CD14-positive monocyte (primary cell): Measurements from ENCODE around the gene TAF1L. TPM values are rescaled to one million over a fixed set of nuclear protein-coding genes. Genes with fewer than 3 reads are reported as not detected.
"Not testable (repeated sequence)": the region's sequence is repeated elsewhere in the genome, so short reads cannot be mapped to it uniquely, and the experiment has no call there.

ENCODE experiments used
- DNase-seq, 3 donors: peaks; one replicate each; pipeline ENCODE4 v3.0.0-alpha.2; 2011 to 2022
- H2AFZ ChIP-seq: 2 replicates; pipeline ENCODE4 v1.6.0; 2012; ENCODE audit warnings: mild to moderate bottlenecking, low read depth, low read length, inconsistent platforms; ENCODE audit not compliant: insufficient read depth, poor library complexity, severe bottlenecking
- H3K27ac ChIP-seq, 2 donors: 1 replicate in 1 of 2; 2 replicates in 1 of 2; pipeline ENCODE4 v1.5.1; 2012 to 2013; ENCODE audit warnings: low read length in 2 of 2, control low read depth in 1 of 2, inconsistent platforms in 1 of 2, low read depth in 1 of 2, mild to moderate bottlenecking in 1 of 2
- H3K27me3 ChIP-seq, 2 donors: one replicate each; pipeline versions ENCODE4 v1.6.0 to v1.6.1; 2011 to 2013; ENCODE audit warnings: low read length in 2 of 2; ENCODE audit not compliant: control insufficient read depth in 2 of 2, insufficient read depth in 2 of 2
- H3K36me3 ChIP-seq, 2 donors: replicated peaks in 1 of 2; 1 replicate in 1 of 2; 2 replicates in 1 of 2; pipeline versions ENCODE4 v1.5.1 to v1.6.1; 2012 to 2013; ENCODE audit warnings: low read length in 2 of 2, control low read depth in 1 of 2, inconsistent platforms in 1 of 2, mild to moderate bottlenecking in 1 of 2; ENCODE audit not compliant: insufficient read depth in 2 of 2, control insufficient read depth in 1 of 2
- H3K4me1 ChIP-seq, 2 donors: 1 replicate in 1 of 2; 2 replicates in 1 of 2; pipeline versions ENCODE4 v1.5.1 to v1.6.1; 2012 to 2013; ENCODE audit warnings: low read length in 2 of 2, control low read depth in 1 of 2, inconsistent platforms in 1 of 2, mild to moderate bottlenecking in 1 of 2, moderate library complexity in 1 of 2; ENCODE audit not compliant: insufficient read depth in 2 of 2, control insufficient read depth in 1 of 2
- H3K4me2 ChIP-seq: replicated peaks from 2 replicates; pipeline ENCODE3; 2012; ENCODE audit warnings: low read length, moderate library complexity, mild to moderate bottlenecking; ENCODE audit not compliant: poor library complexity, severe bottlenecking; ENCODE audit errors: extremely low read depth
- H3K4me3 ChIP-seq, 3 experiments: fragments of 200-600 bp in 1 of 3; sonication (generic) in 1 of 3; replicated peaks in 1 of 3; 1 replicate in 2 of 3; 2 replicates in 1 of 3; pipeline ENCODE4 v1.5.1; 2011 to 2013; ENCODE audit warnings: low read length in 3 of 3, mild to moderate bottlenecking in 3 of 3, control low read depth in 2 of 3, low read depth in 2 of 3, inconsistent platforms in 1 of 3, moderate library complexity in 1 of 3
- H3K79me2 ChIP-seq: 2 replicates; pipeline ENCODE4 v1.6.0; 2012; ENCODE audit warnings: mild to moderate bottlenecking, control low read depth, inconsistent platforms, low read length, moderate library complexity; ENCODE audit not compliant: insufficient read depth
- H3K9ac ChIP-seq: 2 replicates; pipeline ENCODE4 v1.6.0; 2017; ENCODE audit warnings: low read length, mild to moderate bottlenecking; ENCODE audit not compliant: insufficient read depth, poor library complexity, severe bottlenecking
- H3K9me3 ChIP-seq, 2 donors: replicated peaks in 1 of 2; 1 replicate in 1 of 2; 2 replicates in 1 of 2; pipeline versions ENCODE4 v1.5.1 to v1.6.1; 2012 to 2013; ENCODE audit warnings: low read length in 2 of 2, control low read depth in 1 of 2; ENCODE audit not compliant: control insufficient read depth in 1 of 2, insufficient read depth in 1 of 2
- H4K20me1 ChIP-seq: 2 replicates; pipeline ENCODE4 v1.6.0; 2012; ENCODE audit warnings: mild to moderate bottlenecking, low read length, control low read depth, moderate library complexity; ENCODE audit not compliant: insufficient read depth
- H3K27ac Mint-ChIP-seq, 7 donors: one replicate each; pipeline ENCODE4 v1.8.0; 2020; ENCODE audit warnings: mild to moderate bottlenecking in 7 of 7, mixed read lengths in 7 of 7, moderate library complexity in 6 of 7, inconsistent platforms in 2 of 7
- H3K27me3 Mint-ChIP-seq, 3 donors: one replicate each; pipeline ENCODE4 v1.8.0; 2021 to 2022; ENCODE audit warnings: low read depth in 3 of 3, mild to moderate bottlenecking in 3 of 3, mixed read lengths in 3 of 3, moderate library complexity in 3 of 3, inconsistent platforms in 1 of 3
- H3K36me3 Mint-ChIP-seq, 2 donors: one replicate each; pipeline ENCODE4 v1.8.0; 2020; ENCODE audit warnings: mixed read lengths in 2 of 2, inconsistent platforms in 1 of 2, mild to moderate bottlenecking in 1 of 2
- H3K4me1 Mint-ChIP-seq: one replicate; pipeline ENCODE4 v1.8.0; 2020; ENCODE audit warnings: mild to moderate bottlenecking, mixed read lengths
- H3K4me3 Mint-ChIP-seq, 2 donors: one replicate each; pipeline ENCODE4 v1.8.0; 2020; ENCODE audit warnings: mild to moderate bottlenecking in 2 of 2, mixed read lengths in 2 of 2, moderate library complexity in 1 of 2
- H3K9me3 Mint-ChIP-seq, 7 donors: one replicate each; pipeline ENCODE4 v1.8.0; 2020 to 2022; ENCODE audit warnings: mixed read lengths in 7 of 7, mild to moderate bottlenecking in 6 of 7, moderate library complexity in 6 of 7, inconsistent platforms in 2 of 7
- CTCF ChIP-seq: fragments of 200-600 bp; IDR thresholded peaks from one replicate; pipeline ENCODE4 v1.8.0; 2022; ENCODE audit warnings: antibody characterized with exemption, mild to moderate bottlenecking
- WGBS: methylation state at CpG from one replicate; pipeline ENCODE4 v1.1.5; 2013; ENCODE audit warnings: missing lambda C conversion rate; ENCODE audit not compliant: insufficient coverage; 5-methylcytosine and 5-hydroxymethylcytosine counted together
- intact Hi-C, 2 donors: fragments of 100-400 bp; cut with micrococcal nuclease; formaldehyde crosslinking; loops; one replicate each; pipeline versions ENCODE4 v1.15.0 to v1.15.1; 2023
- polyA plus RNA-seq, 3 donors: library from polyadenylated mRNA; depleted of rRNA in 1 of 3; unstranded in 2 of 3; stranded (reverse) in 1 of 3; fragments of 300-500 nt in 2 of 3; fragments of >200 nt in 1 of 3; fragmentation: Illumina TruSeq in 2 of 3; gene quantifications; 1 replicate in 2 of 3; 2 replicates in 1 of 3; pipeline ENCODE4 v1.2.3, GENCODE V29; 2012 to 2021

Gene TAF1L
- polyA plus RNA-seq, 3 donors: 0.01 TPM; not detected in 2

- no peak overlapping the region for H3K4me3 ChIP-seq
- peaks cover 0 to 6% of the 10 kb centered on the region in 2 donors for H3K9me3 ChIP-seq
- Mint-ChIP-seq H3K9me3 (peaks cover 0 to 8% (median 3%) of the 10 kb centered on the region in 7 donors), H3K4me3 (peak overlapping the region in 1 of 2 donors; percentile 1), H3K4me1 (peaks cover 12% of the 10 kb centered on the region), H3K36me3 (no peaks in the 10 kb centered on the region), H3K27ac (no peak overlapping the region), H3K27me3 (peaks cover 5 to 21% (median 11%) of the 10 kb centered on the region in 3 donors)
- TF ChIP-seq CTCF: no peak
- intact Hi-C loops: no loop called here
- whole genome bisulfite sequencing: 49% methylated on average over 6 of the region's 12 CpGs
- no peak for DNase-seq
- no peak overlapping the region for H3K27ac ChIP-seq
- peaks cover 0 to 4% of the 10 kb centered on the region in 2 donors for H3K4me1 ChIP-seq
- H3K9ac ChIP-seq: no peak overlapping the region
- no peak overlapping the region for H2AFZ ChIP-seq
- H3K27me3 ChIP-seq: peaks cover 0 to 5% of the 10 kb centered on the region in 2 donors
- no peak overlapping the region for H3K4me2 ChIP-seq
- H3K36me3 ChIP-seq: no peaks in the 10 kb centered on the region
- no peaks in the 10 kb centered on the region for H4K20me1 ChIP-seq
- no peaks in the 10 kb centered on the region for H3K79me2 ChIP-seq
Measured at GRCh38 chr9:32603914-32604852, 31.3 kb downstream of the TAF1L start.

GRCh38 chr9:32599021-32599420, 36.4 kb downstream of the TAF1L start:
- H3K27ac ChIP-seq, H3K4me1 ChIP-seq, H3K4me3 ChIP-seq, H3K79me2 ChIP-seq, H3K9me3 ChIP-seq, H3K36me3 Mint-ChIP-seq, H3K36me3 ChIP-seq, DNase-seq, H3K27ac Mint-ChIP-seq, H2AFZ ChIP-seq, H3K4me2 ChIP-seq, intact Hi-C loops, H4K20me1 ChIP-seq, H3K27me3 ChIP-seq, H3K9ac ChIP-seq, H3K9me3 Mint-ChIP-seq, H3K4me3 Mint-ChIP-seq: not testable (repeated sequence)
- no CpG with 5 or more reads among the region's 3 CpGs for WGBS
- H3K27me3 Mint-ChIP-seq: peaks cover 2 to 21% (median 9%) of the 10 kb centered on the region in 3 donors
- H3K4me1 Mint-ChIP-seq: peaks cover 22% of the 10 kb centered on the region
